Fibroblast of skin of right biceps (primary cell): Measurements from ENCODE around the gene CYFIP1.

Experiments used
- DNase-seq: peaks from one replicate; pipeline ENCODE4 v3.0.0-alpha.2; 2013

CYFIP1 gene

GRCh38 chr15:22887157-22887951 lies 92.8 kb downstream of the CYFIP1 start:
- DNase-seq = peak; percentile 76

GRCh38 chr15:22885120-22885519 lies 95.0 kb downstream of the CYFIP1 start:
- DNase-seq = no peak

GRCh38 chr15:22884344-22884743 lies 95.8 kb downstream of the CYFIP1 start:
- DNase-seq = no peak

GRCh38 chr15:22883196-22883595 lies 97.0 kb downstream of the CYFIP1 start:
- no peak for DNase-seq

GRCh38 chr15:22881739-22882440 lies 98.3 kb downstream of the CYFIP1 start:
- DNase-seq = no peak

- no peak for DNase-seq
These were observed 99.0 kb downstream of the CYFIP1 start for GRCh38 chr15:22880981-22881738.

- DNase-seq = no peak
These were observed 99.8 kb downstream of the CYFIP1 start for GRCh38 chr15:22880068-22880980.

GRCh38 chr15:22878103-22878502 lies 102.1 kb downstream of the CYFIP1 start:
- DNase-seq = no peak

GRCh38 chr15:22877607-22878006 lies 102.6 kb downstream of the CYFIP1 start:
- DNase-seq = no peak

GRCh38 chr15:22877117-22877516 lies 103.1 kb downstream of the CYFIP1 start:
- no peak for DNase-seq

GRCh38 chr15:22874966-22875365 lies 105.2 kb downstream of the CYFIP1 start:
- DNase-seq = no peak

GRCh38 chr15:22874256-22874655 lies 105.9 kb downstream of the CYFIP1 start:
- DNase-seq = no peak

GRCh38 chr15:22873841-22874240 lies 106.3 kb downstream of the CYFIP1 start:
- no peak for DNase-seq

GRCh38 chr15:22872936-22873701 lies 107.0 kb downstream of the CYFIP1 start:
- DNase-seq = peak; percentile 94

GRCh38 chr15:22871481-22872086 lies 108.6 kb downstream of the CYFIP1 start:
- no peak for DNase-seq

- DNase-seq = no peak
These were observed 109.3 kb downstream of the CYFIP1 start for GRCh38 chr15:22870865-22871264.

- no peak for DNase-seq
These were observed 110.3 kb downstream of the CYFIP1 start for GRCh38 chr15:22869856-22870255.

- DNase-seq = no peak
These were observed 111.2 kb downstream of the CYFIP1 start for GRCh38 chr15:22868928-22869327.

GRCh38 chr15:22868495-22868894 lies 111.7 kb downstream of the CYFIP1 start:
- no peak for DNase-seq

- DNase-seq = no peak
These were observed 112.3 kb downstream of the CYFIP1 start for GRCh38 chr15:22867886-22868285.

- peak; percentile 4 for DNase-seq
These were observed 114.1 kb downstream of the CYFIP1 start for GRCh38 chr15:22866079-22866478.
